GM19099 (cell line): ENCODE measurements around the gene FBXL3.

Source experiments
- POLR2A ChIP-seq: IDR thresholded peaks from 3 replicates; pipeline ENCODE4 v1.6.1; 2011; ENCODE audit warnings: low read depth; ENCODE audit not compliant: insufficient read length; ENCODE audit errors: extremely low read depth

The FBXL3 gene

DNA sequence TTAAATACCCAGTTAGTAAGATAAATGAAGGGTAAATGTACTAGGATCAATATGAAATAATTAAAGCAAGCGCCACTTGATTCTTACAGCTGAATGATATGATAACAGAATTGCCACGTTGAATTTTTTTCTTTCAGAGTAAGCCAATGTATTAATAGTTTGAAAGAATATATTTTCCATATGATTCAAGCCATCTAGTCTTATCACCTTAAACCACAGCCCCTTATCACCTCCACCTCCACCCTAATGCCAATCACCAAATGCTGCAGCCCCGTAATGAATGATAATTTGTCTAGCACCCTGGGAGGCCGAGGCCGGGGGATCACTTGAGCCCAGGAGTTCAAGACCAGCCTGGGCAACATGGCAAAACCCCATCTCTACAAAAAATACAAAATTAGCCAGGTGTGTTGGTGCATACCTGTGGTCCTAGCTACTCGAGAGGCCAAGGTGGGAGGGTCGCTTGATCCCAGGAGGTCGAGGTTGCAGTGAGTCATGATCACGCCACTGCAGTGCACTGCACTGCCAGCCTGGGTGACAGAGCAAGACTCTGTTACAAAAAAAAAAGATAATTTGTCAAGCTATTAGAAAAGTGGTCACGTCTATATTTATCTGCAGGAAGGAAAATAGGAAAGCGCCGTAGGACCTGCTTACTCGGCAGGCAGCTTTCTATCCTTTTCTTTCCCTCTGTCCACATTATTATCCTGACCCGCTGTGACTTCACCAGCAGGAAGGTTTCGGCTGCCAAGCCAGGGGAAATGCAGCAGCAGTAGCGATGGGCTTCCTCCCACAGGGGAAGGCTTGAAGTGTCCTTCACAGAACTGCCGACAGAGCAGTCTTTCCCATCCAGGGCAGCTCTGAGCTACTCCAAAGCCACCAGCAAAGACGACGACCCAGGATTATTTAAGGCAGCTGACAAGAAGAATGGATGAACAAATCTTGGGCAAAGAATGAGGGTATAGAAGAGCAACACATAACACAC is 54.8 kb downstream of the FBXL3 start:
- TF ChIP-seq POLR2A = no peak

DNA sequence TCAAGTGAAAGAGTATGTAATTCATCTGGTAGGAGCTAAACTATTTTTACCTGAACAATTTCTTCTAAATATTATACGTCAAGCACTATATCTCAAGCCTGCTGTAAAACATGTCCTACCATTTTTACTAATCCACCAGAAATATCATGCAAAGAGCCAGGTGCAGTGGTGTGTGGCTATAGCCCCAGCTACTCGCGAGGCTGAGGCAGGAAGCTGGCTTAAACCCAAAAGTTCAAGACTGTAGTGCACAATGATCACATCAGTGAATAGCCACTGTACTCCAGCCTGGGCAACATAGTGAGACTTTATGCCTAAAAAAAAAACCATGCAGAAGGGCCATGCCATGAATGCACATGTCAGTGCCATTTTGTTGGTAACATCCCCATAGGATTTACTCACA is 55.7 kb downstream of the FBXL3 start:
- no peak for TF ChIP-seq POLR2A

GRCh38 chr13:76969488-76970365 is 57.2 kb downstream of the FBXL3 start:
- no peak for TF ChIP-seq POLR2A

- no peak for TF ChIP-seq POLR2A
Observed at GRCh38 chr13:76968041-76968440, 58.9 kb downstream of the FBXL3 start.

GRCh38 chr13:76967031-76967430 is 59.9 kb downstream of the FBXL3 start:
- no peak for TF ChIP-seq POLR2A

DNA sequence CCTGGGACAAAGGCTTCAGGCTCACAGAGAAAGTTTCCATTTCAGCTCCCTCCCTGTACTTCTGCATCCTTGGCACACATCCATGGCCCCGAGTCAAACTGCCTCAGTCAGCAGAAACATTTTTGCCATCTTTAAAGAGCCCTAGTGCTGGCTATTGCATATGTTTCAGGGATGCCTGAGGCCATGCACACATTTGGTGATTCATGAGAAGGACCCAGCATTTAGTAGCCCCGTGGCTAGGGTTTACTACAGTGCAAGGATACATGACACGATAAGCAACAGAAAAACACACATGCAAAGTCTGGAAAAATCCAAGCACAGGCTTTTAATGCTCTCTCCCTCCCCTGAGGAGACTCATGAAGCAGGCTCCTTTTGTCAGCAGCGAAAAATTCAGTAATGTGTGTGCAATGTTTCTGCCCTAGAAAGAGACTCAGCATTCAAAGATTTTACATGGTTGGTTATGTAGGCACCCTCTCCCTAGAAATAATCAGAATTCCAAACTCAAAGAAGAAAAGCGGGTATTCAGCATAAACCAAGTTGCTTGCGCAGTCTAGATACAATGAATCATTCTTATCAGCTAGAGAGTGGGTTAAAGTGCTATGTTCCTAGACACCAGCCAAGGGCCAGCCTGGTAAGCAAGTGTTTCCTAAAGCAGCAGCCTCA is 61.1 kb downstream of the FBXL3 start:
- TF ChIP-seq POLR2A = no peak

GRCh38 chr13:76958841-76959432 is 68.0 kb downstream of the FBXL3 start:
- no peak for TF ChIP-seq POLR2A

DNA sequence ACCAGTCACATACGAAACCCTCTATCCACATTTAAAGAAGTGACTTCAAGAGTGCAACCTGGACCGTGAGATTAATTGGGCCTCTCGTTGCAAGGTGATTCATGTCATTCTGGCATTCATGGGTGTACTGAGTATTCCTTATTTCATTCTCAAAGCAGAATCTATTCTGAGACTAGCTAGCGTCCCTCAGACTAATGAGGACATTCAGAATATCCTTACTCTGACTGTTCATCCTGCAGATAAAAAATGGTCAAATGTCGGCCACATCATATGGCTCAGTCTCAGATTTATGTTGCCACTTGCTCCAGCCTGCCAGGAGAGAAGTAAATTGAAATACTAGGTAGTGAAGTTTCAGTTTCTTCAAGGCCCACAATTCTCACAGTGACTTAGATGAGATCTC is 71.3 kb downstream of the FBXL3 start:
- no peak for TF ChIP-seq POLR2A
